Endometrium (tissue), 2 donors: ENCODE measurements around the gene TTYH3.
"Not testable (repeated sequence)": the region's sequence is repeated elsewhere in the genome, so short reads cannot be mapped to it uniquely, and the experiment has no call there.

Source experiments
- FAIRE-seq: peaks from 2 replicates; lab custom pipeline; 2012; peaks lifted over from hg19 to GRCh38; lab: Jason Lieb, UNC
- donor health status: control.
- donor health status: control.

TTYH3 gene, protein sequence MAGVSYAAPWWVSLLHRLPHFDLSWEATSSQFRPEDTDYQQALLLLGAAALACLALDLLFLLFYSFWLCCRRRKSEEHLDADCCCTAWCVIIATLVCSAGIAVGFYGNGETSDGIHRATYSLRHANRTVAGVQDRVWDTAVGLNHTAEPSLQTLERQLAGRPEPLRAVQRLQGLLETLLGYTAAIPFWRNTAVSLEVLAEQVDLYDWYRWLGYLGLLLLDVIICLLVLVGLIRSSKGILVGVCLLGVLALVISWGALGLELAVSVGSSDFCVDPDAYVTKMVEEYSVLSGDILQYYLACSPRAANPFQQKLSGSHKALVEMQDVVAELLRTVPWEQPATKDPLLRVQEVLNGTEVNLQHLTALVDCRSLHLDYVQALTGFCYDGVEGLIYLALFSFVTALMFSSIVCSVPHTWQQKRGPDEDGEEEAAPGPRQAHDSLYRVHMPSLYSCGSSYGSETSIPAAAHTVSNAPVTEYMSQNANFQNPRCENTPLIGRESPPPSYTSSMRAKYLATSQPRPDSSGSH

DNA sequence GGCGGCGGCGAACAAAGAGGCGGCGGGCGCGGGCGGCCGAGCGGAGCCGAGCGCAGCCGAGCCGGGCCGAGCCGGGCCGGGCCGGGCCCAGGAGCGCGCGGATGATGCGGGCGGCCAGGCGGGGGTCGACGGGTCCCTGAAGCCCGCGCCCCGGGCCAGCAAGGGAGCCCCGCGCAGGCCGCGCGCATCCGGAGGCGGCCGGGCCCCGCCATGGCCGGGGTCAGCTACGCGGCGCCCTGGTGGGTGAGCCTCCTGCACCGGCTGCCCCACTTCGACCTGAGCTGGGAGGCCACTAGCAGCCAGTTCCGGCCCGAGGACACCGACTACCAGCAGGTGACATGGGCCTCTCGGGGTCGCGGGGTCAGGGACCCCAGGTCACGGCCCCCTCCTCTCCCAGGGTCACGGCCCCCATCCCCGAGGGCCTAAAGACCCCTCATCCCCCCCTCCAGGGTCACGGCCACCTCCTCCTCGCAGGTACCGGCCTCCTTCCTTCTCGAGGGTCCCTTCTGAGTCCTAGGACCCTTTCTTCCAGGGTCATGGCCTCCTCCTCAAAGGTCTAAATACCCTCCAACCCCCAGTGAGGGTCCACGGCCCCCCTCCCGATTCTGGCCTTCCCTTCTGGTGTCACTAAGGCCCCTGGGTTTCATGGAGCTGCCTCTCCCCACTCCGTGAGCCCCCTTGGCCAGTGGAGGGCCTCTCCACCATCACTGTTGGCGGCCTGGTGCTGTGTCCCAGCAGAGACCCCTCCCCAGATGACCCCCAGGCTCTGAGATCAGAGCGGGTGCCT lies at the start of gene TTYH3:
Gene TTYH3, plus strand, starts transcription at position 41 of the 787 bp plus-strand sequence. Its CDS starts 170 bp downstream, at position 211.
- no peak for FAIRE-seq

DNA sequence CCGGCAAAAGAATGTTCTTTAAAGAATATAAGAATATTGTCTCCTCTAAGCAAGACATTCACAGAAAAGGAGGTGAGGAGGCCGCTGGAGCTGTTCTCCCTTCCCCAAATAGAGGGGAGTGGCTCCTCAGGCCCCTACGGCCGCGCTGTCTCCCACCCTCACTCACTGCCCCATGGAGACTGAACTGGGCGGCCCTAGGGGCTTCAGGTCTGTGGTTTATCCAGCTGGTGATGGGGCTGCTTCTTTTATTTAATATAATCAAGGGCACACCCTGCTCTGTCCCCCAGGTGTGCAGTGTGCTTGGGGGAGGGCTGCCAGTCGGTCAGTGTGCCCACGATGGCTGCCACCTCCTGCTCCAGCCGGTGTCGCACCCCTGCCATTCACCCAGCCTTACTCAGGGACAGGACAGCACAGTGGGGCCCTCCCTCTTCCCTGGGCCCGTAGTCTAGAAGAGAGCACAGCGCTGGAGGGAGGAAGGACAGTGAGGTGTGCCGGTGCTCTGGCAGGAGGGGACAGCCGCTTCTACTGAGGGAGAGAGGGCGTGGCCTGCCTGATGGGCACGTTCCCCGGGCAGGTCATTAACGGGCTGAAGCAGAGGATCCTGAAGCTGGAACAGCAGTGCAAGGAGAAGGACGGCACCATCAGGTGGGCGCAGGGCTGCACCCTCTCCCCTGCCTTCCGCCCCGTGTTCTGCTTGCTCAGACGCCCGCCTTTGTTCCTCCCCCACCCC lies 49.6 kb upstream of the TTYH3 start:
- FAIRE-seq, result no peak

DNA sequence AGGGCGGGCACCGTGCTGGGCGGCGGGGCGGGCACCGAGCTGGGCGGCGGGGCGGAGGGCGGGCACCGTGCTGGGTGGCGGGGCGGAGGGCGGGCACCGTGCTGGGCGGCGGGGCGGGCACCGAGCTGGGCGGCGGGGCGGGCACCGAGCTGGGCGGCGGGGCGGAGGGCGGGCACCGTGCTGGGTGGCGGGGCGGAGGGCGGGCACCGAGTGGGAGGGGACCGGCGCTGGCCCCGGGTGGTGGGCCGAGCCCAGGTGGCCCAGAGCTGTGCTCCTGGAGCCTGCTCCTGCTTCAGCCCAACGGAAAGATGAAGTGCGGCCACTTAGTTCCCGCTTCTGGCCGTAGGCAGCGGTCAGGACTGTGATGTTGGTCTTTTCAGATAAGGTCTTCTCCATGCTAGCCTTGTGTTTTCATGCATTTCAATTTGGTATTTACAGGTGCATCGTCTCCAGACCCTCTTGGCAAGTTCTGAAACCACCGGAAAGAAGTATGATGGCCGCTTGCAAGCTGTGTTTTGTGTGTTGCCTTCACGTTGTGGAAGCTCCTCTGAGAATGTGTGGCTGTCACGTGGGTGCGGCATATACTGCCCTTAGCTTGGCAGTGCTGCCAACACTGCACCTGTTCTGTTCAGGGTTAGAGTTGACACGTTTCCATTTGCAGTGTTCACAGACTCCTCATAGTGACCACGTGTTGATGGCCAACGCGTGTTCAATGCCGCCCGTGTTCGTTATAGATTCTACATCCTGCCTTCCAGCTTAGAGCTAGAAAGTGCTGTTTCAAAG lies 47.8 kb upstream of the TTYH3 start:
- no peak for FAIRE-seq

DNA sequence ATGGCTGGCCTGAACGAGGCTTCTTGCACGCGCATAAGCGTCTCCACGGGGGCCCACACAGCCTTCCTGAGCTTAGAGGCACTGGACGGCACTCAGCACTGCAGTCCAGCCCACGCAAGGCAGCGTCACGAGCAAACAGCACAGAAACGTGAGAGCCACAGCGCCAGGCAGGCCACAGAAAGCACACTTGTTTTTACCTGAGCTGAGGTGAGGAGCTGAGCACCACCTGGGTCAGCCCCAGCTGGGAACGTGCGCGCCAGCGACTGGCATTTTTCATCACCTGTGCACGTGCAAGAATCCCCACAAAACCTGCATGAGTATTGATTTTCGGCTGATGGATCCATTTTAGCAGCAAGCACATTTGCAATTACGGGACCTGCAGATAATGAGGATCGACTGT lies 46.3 kb upstream of the TTYH3 start:
- FAIRE-seq, result no peak

DNA sequence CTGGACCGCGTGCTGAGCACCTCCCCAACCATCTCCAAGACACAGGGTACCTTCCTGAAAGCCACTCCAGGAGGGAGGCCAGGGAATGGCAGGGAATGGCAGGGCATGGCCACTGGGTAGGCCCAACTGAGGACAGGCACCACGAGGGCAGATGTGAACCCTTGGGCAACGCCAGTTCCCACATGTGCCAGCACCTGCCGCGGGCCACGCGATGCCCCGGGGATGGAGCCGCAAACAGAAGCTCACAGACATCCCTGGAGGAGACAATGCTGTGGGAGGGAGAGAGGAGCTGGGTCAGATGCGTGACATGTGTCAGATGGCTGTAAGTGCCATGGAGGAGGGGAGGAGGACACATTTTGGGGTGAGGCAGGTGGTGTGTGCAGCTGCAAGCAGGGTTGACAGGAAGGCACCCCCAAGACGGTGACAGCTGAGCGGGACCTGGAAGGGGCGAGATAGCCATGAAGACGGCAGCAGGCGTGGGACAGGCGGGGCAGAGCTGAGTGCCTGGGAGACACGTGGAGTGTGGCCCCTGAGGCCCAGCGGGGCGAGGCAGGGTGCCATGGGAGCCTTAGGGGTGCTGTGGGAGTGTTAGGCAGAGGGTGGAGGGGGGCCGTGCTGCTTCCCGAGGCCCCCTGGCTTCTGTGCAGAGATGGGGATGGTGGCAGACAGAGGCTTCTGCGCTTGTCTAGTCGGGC lies 45.3 kb upstream of the TTYH3 start:
- no peak for FAIRE-seq

DNA sequence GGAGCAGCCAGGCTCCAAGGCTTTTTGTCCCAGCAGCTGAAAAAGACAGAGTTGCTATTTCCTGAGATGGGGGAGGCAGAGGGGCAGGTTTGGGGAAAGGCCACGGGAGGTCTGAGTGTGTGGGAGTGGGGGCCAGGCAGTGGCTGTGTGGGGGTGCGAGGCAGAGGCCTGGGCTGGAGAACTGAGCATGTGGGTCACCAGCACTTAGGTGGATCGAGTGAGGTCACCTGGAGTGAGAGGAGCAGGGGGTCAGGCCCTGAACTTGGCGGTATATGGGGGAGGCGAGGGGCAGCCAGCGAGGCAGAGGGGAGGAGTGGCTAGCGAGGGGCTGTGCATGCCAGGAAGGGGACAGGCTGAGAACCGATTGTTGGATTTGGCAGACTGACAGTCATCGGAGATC lies 44.7 kb upstream of the TTYH3 start:
- no peak for FAIRE-seq

DNA sequence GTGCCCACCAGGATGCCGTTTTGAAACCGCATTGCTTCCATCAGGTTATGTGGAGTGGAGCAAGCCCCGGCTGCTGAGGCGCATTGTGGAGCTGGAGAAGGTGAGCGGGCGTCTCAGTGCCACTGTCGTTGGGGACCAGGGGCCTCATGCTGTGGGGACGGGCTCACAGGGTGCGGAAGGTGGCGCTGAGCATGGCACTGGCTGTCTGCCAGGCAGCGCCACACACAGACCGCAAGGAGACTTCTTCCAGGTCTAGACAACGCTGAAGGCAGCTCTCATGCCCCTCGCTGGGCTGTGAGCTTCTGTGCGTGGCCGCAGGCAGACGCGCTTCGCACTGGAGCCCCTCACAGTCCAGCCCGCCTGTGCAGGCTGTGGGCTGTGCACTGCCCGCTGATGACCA lies 44.0 kb upstream of the TTYH3 start:
- no peak for FAIRE-seq

DNA sequence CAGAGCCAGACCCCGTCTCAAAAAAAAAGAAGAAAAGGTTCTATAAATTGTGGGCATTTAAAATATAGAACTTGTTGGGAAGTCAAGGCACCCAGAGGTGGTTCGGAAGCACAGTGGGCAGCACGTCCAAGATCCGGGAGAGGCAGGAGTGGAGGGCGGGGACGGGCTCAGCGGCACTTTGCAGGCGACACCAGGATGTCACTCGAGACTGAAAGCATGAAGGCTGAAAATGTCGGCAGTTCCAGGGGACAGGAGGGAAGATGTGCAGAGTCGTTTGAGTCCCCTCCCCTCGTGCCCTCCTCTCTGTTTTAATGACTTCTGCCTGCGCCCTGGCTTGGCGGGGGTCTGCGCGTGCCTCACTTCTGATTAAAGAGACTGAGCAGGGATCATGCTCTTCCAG lies 42.4 kb upstream of the TTYH3 start:
- FAIRE-seq, result no peak

DNA sequence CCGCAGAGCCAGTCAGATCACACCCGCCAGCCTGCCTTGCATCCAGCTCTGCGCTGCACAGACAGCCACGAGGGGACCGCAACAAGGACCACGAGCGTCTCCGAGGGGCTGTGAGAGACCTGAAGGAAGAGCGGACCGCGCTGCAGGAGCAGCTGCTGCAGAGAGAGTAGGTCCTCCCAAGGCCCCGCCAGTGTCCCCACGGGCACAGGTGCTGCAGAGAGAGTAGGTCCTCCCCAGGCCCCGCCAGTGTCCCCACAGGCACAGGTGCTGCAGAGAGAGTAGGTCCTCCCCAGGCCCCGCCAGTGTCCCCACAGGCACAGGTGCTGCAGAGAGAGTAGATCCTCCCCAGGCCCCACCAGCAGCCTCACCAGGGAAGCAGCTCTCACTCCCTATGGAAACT lies 41.8 kb upstream of the TTYH3 start:
- not testable (repeated sequence) for FAIRE-seq

DNA sequence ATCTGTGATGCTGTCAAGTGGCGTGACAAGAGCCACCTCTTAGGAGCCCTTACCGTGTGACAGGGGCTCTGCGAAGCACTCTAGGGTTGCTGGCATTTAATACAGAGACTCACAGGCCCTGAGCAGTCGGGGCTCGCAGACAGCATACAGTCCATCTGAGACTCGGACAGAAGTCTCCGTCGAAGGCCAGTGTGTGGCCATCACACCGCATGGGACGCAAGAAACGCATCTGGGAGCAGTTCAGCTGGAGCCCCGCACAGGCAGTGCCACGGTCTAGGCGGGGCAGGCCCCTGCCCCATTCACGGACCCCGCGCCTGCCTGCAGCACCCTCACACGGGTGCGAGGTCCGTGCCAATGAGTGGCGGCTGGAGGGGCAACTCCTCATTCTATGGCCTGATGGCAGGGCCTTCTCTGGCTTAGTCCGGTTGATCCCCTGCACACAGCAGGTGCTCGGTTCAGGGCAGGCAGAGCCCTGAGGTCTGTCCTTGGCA lies 39.4 kb upstream of the TTYH3 start:
- no peak for FAIRE-seq

DNA sequence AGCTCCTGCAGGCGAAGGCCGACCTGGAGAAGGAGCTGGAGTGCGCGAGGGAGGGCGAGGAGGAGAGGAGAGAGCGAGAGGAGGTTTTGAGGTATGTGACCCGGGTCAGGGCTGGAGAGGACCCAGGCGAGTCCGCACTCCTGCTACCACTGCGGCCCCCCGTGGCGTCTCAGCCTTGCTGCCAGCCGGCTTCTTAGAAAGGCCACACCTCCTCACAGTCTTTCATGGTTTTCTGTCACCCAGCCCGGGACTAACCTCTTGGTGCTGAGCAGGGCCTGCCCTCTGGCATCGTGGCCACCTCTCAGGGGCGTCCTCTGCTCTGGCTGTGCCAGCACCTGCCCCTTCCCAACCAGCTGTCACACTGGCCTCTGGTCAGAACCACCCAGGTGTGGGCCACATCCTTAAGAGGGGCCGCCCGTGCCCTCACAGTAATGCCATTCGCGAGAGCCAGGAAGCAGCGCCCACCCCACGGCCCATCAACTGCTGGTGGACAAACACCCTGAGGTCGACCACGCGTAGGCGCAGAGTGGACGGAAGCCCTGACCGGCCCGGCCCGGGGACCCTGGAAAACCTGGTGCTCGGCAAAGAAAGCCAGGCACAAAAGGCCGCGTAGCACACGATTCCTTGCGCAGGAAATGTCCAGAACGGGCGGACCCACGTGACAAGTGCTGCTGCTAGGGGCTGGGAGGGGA lies 38.6 kb upstream of the TTYH3 start:
- no peak for FAIRE-seq

DNA sequence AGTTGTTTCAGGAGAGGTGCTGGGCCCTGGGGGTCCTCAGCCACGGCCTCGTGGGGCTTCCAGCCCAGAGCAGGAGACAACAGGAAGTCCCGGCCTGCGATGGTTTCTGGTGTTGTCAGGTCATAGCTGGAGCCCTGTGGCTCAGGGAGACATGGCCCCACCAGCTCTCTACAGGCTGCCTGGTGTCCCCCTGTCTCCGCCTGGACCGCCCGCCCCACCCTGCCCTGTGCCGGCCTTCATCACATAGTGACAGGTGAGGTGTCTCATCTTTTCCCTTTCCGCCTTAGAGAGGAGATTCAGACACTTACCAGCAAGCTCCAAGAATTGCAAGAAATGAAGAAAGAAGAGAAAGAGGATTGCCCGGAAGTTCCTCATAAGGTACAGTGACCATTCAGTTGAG lies 37.2 kb upstream of the TTYH3 start:
- no peak for FAIRE-seq

DNA sequence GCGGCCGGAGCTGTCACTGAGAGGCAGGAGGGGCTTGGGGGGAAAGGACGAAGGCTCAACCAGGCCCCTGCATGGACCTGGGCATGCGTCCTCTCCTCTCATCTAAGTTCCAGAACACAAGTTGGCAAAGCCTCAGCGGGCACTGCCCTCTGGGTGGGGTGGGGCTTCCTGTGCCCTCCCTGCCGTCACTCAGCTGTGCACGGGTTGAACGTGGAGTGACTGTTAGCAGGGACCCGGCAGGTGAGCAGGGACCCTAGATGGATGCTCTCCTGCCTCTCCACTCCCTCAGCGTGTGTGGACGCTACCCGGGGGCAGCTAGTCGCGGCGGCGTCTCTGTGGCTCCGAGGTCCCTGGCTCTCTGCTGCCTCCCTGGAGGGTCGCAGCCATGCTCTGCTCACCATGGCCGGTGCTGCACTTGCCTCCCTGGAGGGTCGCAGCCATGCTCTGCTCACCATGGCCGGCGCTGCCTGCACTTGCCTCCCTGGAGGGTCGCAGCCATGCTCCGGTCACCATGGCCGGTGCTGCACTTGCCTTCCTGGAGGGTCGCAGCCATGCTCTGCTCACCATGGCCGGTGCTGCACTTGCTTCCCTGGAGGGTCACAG lies 36.4 kb upstream of the TTYH3 start:
- no peak for FAIRE-seq

DNA sequence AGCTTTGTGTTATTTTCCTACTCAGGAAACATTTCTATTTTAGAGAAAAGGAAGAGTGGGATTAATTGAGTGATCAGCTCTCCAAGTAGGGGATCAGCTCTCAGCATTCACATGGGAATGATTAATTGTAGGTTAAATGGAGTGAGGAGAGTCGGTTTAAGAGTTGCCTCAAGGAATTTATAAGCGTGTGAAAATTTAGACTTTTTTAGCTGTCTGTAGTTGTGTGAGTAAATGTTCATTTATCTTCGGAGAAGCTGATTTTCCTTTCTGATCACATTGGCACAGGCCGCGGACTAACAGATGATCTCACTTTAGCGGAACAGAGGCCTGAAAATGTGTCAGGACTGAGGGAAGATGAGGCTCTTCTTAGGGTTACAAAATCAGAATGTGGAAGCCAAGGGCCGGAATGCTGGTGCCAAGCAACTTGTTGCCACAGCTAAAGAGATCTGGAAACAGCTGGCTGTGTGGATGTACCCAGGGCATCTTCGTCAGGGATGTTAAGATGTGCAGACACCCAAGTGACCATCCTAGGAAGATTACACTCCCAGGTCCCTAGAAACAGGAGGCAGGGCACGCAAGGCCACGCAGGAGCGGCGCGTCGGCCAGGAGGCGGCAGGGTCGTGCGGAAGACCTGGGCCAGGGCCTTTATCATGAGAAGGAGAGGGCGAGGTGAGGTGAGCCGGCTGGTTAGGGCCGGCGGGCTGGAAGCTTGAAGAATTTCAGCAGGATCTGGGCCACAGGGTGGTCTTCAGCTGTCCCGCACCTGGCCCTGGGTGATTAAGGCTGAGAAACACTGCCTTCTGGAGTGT lies 35.1 kb upstream of the TTYH3 start:
- no peak for FAIRE-seq

DNA sequence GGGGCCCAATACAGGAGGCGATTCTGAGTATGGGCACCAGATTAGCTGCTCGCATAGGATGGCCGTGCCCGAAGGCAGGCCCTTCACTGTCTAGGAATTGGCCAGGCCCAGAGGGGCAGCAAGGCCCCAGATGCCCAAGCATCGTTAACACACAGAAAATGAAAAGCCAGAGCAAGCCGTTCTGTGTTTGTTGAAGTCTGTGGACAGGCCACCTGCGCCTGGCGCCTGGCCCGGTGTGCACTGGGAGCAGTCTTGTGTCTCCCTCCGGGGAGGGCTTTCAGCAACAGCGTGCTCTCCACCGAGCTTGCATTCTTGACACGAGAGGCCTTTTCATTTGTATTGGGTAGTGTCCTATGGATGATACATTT lies 34.5 kb upstream of the TTYH3 start:
- no peak for FAIRE-seq

DNA sequence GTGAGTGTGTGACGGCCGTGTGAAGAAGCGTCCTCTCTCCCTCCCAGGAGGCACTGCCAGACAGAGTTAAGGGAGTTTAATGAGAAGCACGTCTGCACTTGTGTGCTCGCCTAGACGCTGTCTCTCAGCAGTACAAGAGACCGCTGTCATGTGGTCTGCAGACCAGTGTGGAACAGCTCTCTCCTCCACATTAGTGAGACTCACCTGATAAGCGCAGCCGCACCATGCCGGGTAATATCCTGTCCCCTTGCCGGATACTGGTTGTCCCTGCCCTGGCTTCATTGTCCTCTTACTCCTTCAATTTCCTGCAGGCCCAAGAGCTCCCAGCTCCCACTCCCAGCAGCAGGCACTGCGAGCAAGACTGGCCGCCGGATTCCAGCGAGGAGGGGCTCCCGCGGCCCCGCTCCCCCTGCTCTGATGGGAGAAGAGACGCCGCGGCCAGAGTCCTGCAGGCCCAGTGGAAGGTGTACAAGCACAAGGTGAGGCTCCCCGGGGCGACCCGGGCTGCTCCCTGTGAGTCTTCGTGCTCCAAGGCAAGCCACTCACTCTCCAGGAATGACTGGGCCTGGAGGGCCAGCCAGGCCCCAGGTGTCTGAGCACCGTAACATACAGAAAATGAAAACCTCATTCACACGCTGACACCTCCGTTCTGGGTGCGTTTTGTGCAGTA lies 33.5 kb upstream of the TTYH3 start:
- FAIRE-seq, result no peak

DNA sequence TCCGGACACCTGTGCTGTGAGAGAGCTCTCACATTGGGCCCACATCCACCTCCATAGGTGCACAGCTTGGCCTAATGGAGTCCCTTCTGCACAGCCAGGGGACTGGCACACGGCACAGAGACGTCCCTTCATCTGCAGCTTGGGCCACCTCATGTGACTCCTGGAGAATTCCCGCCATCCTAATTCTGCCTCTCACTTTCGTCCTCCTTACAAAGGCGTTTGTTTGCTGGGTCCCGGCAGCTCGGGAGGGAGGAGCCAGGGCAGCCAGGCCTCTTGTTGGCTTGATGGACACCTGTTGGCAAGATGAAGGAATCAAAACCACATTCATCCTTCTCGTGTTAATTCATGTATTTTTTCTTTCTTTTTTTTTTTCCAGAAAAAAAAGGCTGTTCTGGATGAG lies 30.7 kb upstream of the TTYH3 start:
- no peak for FAIRE-seq

DNA sequence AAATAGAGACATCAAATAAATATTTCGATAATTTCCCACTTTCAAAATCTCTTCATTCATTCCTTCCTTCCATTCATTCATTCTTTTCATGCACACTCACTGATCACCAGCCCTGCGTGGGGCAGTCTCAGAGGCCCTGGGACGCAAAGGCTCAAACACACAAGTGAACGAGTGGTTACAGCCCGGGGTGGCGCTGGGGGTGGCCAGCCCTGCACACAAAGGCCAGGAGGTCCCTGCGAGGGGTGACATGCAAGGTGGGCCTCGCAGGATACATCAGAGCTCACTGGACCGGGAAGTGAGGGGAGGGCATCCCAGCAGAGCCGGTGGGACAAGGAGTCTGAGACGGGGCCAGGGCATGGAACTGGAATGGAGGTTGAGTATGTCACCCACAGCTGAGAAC lies 29.9 kb upstream of the TTYH3 start:
- FAIRE-seq, result no peak
